ENCODE results near the gene HPCAL1. TPM values are rescaled to one million over a fixed set of nuclear protein-coding genes. Genes with fewer than 3 reads are reported as not detected.

HPCAL1 gene
- total and polyA plus RNA-seq, 2 of the 8 experiments (the other 6 are each of a cell fraction or from before 2014, with no cell fraction given), result 5.8 to 8.6 TPM

- H3K4me2 ChIP-seq (ENCODE audit: insufficient read depth in 1 of 2, low read depth in 2 of 2, low read length in 2 of 2), result no peak overlapping the region
- no peak overlapping the region for H3K23ac ChIP-seq (ENCODE audit: insufficient read length)
- no peak overlapping the region for H2BK15ac ChIP-seq (ENCODE audit: low read length)
- no peak for DNase-seq (ENCODE audit: low read depth in 1 of 2, low spot score in 2 of 2)
- no peaks in the 10 kb centered on the region for H3K27me3 ChIP-seq (replicated peaks in 1 of 4; ENCODE audit: control insufficient read depth in 3 of 4, extremely low read depth in 1 of 4, insufficient read depth in 3 of 4, low read length in 3 of 4)
- no peaks in the 10 kb centered on the region for H3K79me2 ChIP-seq (ENCODE audit: control insufficient read depth in 1 of 2, insufficient read depth in 2 of 2, low read length in 2 of 2)
- H3K4ac ChIP-seq (replicated peaks; ENCODE audit: insufficient read length, low read depth, low read length), result no peak overlapping the region
- no peak overlapping the region for H4K8ac ChIP-seq (ENCODE audit: extremely low read depth, insufficient read depth, low read length)
- H2AFZ ChIP-seq (ENCODE audit: low read length), result no peak overlapping the region
- H3K36me3 ChIP-seq (ENCODE audit: control insufficient read depth in 2 of 4, insufficient read depth in 4 of 4, low read length in 3 of 4), result no peaks in the 10 kb centered on the region
- POLR2A ChIA-PET (ENCODE audit: partially characterized antibody), result no interaction called here
- no peaks in the 10 kb centered on the region for H3K79me1 ChIP-seq (ENCODE audit: low read depth, low read length)
- H4K20me1 ChIP-seq (replicated peaks in 1 of 2; ENCODE audit: control insufficient read depth in 1 of 2, insufficient read depth in 2 of 2, low read length in 2 of 2), result no peaks in the 10 kb centered on the region
- H3K4me3 ChIP-seq (ENCODE audit: extremely low read depth in 1 of 4, insufficient read depth in 2 of 4, low read depth in 3 of 4, low read length in 4 of 4), result no peak overlapping the region
- H3K14ac ChIP-seq (ENCODE audit: insufficient read length), result no peak overlapping the region
- no peak overlapping the region for H2BK120ac ChIP-seq (replicated peaks; ENCODE audit: low read depth, low read length)
- no peak overlapping the region for H2BK5ac ChIP-seq (ENCODE audit: low read depth, low read length)
- H4K91ac ChIP-seq (replicated peaks; ENCODE audit: insufficient read length, low read length), result no peak overlapping the region
- H3K27ac ChIP-seq (ENCODE audit: low read depth, low read length), result no peak overlapping the region
- no peak overlapping the region for H4K5ac ChIP-seq (ENCODE audit: insufficient read length, low read depth, low read length)
- H3K9ac ChIP-seq (replicated peaks in 1 of 4; ENCODE audit: extremely low read depth in 1 of 4, low read depth in 3 of 4, low read length in 3 of 4), result no peak overlapping the region
- no peak overlapping the region for H2BK12ac ChIP-seq (ENCODE audit: low read depth, low read length)
- no peak overlapping the region for H3K18ac ChIP-seq (ENCODE audit: extremely low read depth, low read length)
- 81% methylated on average over 7 of the region's 9 CpGs; no CpG with 5 or more reads in 1 of the 2 experiments for WGBS, 2 experiments (ENCODE audit: extremely low coverage in 1 of 2, insufficient coverage in 1 of 2, insufficient read length in 1 of 2, insufficient replicate concordance in 2 of 2, low coverage in 1 of 2, low lambda C conversion rate in 2 of 2, missing lambda C conversion rate in 1 of 2)
- H3K9me3 ChIP-seq (ENCODE audit: insufficient read depth in 2 of 2, low read depth in 1 of 2, low read length in 1 of 2), result no peaks in the 10 kb centered on the region
- H3K23me2 ChIP-seq (ENCODE audit: low read depth, low read length), result no peaks in the 10 kb centered on the region; the same call in 1 of the 2 replicates
- H3K4me1 ChIP-seq (replicated peaks in 1 of 4; ENCODE audit: control insufficient read depth in 3 of 4, insufficient read depth in 4 of 4, low read length in 3 of 4), result no peaks in the 10 kb centered on the region
- no peak overlapping the region; the same call in 1 of the 2 replicates for H2BK20ac ChIP-seq (ENCODE audit: low read length)
- no peak overlapping the region for H2AK5ac ChIP-seq (ENCODE audit: low read depth, low read length)
- TF ChIP-seq CHD1 (IDR thresholded peaks at IDR 0.05; ENCODE audit: low read depth, low read length) (no peak), RXRA (IDR thresholded peaks at IDR 0.05; ENCODE audit: insufficient read depth, low read depth, low read length) (no peak)
- CTCF ChIA-PET (ENCODE audit: partially characterized antibody), result interaction anchor here (0.9 to 2.2 kb wide), 9 partner anchors 14 to 152 kb away, joined by 3 to 6 read pairs (median 3); no protein-coding TSS in a partner anchor
- H3K56ac ChIP-seq (replicated peaks; ENCODE audit: insufficient read length, low read depth, low read length), result no peak overlapping the region
- no peak for FAIRE-seq
Measured at GRCh38 chr2:10257036-10257435, 45.7 kb upstream of the HPCAL1 start.
